HG03521 (cell line): Measurements from ENCODE around the gene ARHGAP24.
A peak's percentile ranks its signal among the peaks of the same experiment; 100 is the strongest.
"Not testable (repeated sequence)": the region's sequence is repeated elsewhere in the genome, so short reads cannot be mapped to it uniquely, and the experiment has no call there.

Source experiments
- ATAC-seq: cut with Tn5 transposase; IDR thresholded peaks from one replicate; pipeline ENCODE4 v1.9.1; 2021; ENCODE audit warnings: mild to moderate bottlenecking, moderate library complexity; ENCODE audit not compliant: unreplicated experiment

ARHGAP24 gene

GRCh38 chr4:85939595-85939994 is 464.6 kb downstream of the ARHGAP24 start:
- no peak for ATAC-seq

GRCh38 chr4:85940151-85940550 is 465.2 kb downstream of the ARHGAP24 start:
- no peak for ATAC-seq

- no peak for ATAC-seq
Measured at GRCh38 chr4:85942107-85942506, 467.2 kb downstream of the ARHGAP24 start.

GRCh38 chr4:85946821-85947220 is 471.9 kb downstream of the ARHGAP24 start:
- ATAC-seq = no peak

- no peak for ATAC-seq
Measured at GRCh38 chr4:85951099-85951498, 476.1 kb downstream of the ARHGAP24 start.

GRCh38 chr4:85952528-85952927 is 477.6 kb downstream of the ARHGAP24 start:
- no peak for ATAC-seq

GRCh38 chr4:85952972-85953650 is 478.2 kb downstream of the ARHGAP24 start:
- ATAC-seq = no peak

GRCh38 chr4:85953651-85954018 is 478.7 kb downstream of the ARHGAP24 start:
- ATAC-seq = no peak

GRCh38 chr4:85955620-85956292 is 480.8 kb downstream of the ARHGAP24 start:
- no peak for ATAC-seq

- ATAC-seq = no peak
Measured at GRCh38 chr4:85956293-85956945, 481.5 kb downstream of the ARHGAP24 start.

- ATAC-seq = no peak
Measured at GRCh38 chr4:85961887-85962286, 486.9 kb downstream of the ARHGAP24 start.

- ATAC-seq = no peak
Measured at GRCh38 chr4:85963231-85963630, 488.3 kb downstream of the ARHGAP24 start.

- ATAC-seq = no peak
Measured at GRCh38 chr4:85964298-85964697, 489.3 kb downstream of the ARHGAP24 start.

- ATAC-seq = not testable (repeated sequence)
Measured at GRCh38 chr4:85965017-85965416, 490.1 kb downstream of the ARHGAP24 start.

- no peak for ATAC-seq
Measured at GRCh38 chr4:85965529-85965928, 490.6 kb downstream of the ARHGAP24 start.

GRCh38 chr4:85966373-85966772 is 491.4 kb downstream of the ARHGAP24 start:
- ATAC-seq = no peak

GRCh38 chr4:85967872-85968271 is 492.9 kb downstream of the ARHGAP24 start:
- ATAC-seq = no peak

GRCh38 chr4:85968945-85969819 is 494.2 kb downstream of the ARHGAP24 start:
- ATAC-seq = no peak

- no peak for ATAC-seq
Measured at GRCh38 chr4:85970535-85970934, 495.6 kb downstream of the ARHGAP24 start.

- ATAC-seq = peak; percentile 72
Measured at GRCh38 chr4:85979276-85979675, 504.3 kb downstream of the ARHGAP24 start.

- no peak for ATAC-seq
Measured at GRCh38 chr4:85986266-85986665, 511.3 kb downstream of the ARHGAP24 start.
